RWPE1 (cell line): ENCODE data around the gene TTYH1.

Experiments
- CTCF ChIA-PET: fragments of 350-600 bp; sonication (Branson Sonifier 250); formaldehyde crosslinking; extraction: SDS; loops from one replicate; lab custom pipeline; 2021; lab: Yijun Ruan, JAX
- POLR2A ChIA-PET: fragments of 400-600 bp; formaldehyde crosslinking; extraction: SDS; loops from one replicate; lab custom pipeline; 2020; ENCODE audit warnings: antibody characterized with exemption; ENCODE audit not compliant: low non-redundant PET; lab: Yijun Ruan, JAX
- DNase-seq: peaks from one replicate; pipeline ENCODE4 v3.0.0; 2012; ENCODE audit warnings: low spot score
- H3K27ac ChIP-seq: fragments of 450-650 bp; 2 replicates; pipeline ENCODE4 v1.5.1; 2017
- TF ChIP-seq, protein P1 (sequence below): fragments of 450-650 bp; conservative IDR thresholded peaks from 2 replicates; pipeline ENCODE4 v1.5.1; 2017; ENCODE audit warnings: low read depth, mild to moderate bottlenecking

Gene TTYH1

DNA sequence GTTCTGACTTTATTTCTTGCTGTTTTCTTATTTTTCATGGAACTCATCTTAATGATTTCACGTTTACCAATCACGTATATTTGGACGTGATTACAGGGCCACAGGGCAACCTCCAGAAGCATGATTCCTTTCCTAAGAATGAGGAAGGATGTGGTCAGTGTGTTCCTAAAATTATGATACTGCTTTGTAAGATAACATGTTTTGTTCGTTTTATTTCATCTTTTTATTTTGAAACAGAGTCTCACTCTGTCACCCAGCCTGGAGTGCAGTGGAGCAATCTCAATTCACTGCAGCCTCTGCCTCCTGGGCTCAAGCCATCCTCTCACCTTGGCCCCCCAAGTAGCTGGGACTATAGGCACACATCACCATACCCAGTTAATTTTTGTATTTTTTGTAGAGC is 25.7 kb upstream of the TTYH1 start:
- no peak overlapping the region for H3K27ac ChIP-seq
- DNase-seq: no peak
- TF ChIP-seq, protein P1, sequence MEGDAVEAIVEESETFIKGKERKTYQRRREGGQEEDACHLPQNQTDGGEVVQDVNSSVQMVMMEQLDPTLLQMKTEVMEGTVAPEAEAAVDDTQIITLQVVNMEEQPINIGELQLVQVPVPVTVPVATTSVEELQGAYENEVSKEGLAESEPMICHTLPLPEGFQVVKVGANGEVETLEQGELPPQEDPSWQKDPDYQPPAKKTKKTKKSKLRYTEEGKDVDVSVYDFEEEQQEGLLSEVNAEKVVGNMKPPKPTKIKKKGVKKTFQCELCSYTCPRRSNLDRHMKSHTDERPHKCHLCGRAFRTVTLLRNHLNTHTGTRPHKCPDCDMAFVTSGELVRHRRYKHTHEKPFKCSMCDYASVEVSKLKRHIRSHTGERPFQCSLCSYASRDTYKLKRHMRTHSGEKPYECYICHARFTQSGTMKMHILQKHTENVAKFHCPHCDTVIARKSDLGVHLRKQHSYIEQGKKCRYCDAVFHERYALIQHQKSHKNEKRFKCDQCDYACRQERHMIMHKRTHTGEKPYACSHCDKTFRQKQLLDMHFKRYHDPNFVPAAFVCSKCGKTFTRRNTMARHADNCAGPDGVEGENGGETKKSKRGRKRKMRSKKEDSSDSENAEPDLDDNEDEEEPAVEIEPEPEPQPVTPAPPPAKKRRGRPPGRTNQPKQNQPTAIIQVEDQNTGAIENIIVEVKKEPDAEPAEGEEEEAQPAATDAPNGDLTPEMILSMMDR: no peak
- CTCF ChIA-PET: interaction anchor here (0.6 to 0.7 kb wide), 2 partner anchors 8 to 57 kb away, joined by 3 to 5 read pairs; no protein-coding TSS in a partner anchor
- POLR2A ChIA-PET: no interaction called here

- no peak overlapping the region for H3K27ac ChIP-seq
- DNase-seq: peak; percentile 33
- TF ChIP-seq, protein P1: peak; percentile 86
- CTCF ChIA-PET: interaction anchor here (0.5 to 1.6 kb wide), 12 partner anchors 8 to 660 kb away, joined by 3 to 7 read pairs (median 4); no protein-coding TSS in a partner anchor
- POLR2A ChIA-PET: no interaction called here
Measured at GRCh38 chr19:54390942-54391577, 24.2 kb upstream of the TTYH1 start.

GRCh38 chr19:54391589-54392061 is 23.6 kb upstream of the TTYH1 start:
- ChIA-PET CTCF (interaction anchor here (0.5 to 1.6 kb wide), 11 partner anchors 7 to 659 kb away, joined by 3 to 7 read pairs (median 5); no protein-coding TSS in a partner anchor), POLR2A (no interaction called here)
- TF ChIP-seq, protein P1: no peak
- no peak for DNase-seq
- no peak overlapping the region for H3K27ac ChIP-seq

DNA sequence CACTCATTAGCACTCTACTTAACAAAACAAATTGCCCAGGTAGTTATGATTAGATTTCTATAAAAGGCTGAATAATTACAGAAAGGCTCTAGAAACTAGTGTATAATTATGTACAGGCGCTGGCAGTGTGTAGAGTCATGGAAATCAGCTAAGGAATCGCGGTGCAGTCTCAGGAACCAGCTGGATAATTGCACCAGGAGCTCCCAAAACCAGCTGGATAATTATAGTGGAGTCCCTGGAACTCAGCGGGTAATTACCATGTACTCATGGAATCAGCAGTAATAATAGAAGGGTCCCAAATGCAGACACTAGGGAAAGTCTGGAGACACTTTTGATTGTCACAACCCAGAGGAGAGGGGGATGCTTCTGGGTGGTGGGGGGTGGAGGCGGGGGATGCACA is 23.2 kb upstream of the TTYH1 start:
- no peak for DNase-seq
- ChIA-PET POLR2A (no interaction called here), CTCF (interaction anchor here (0.6 to 1.6 kb wide), 5 partner anchors 11 to 358 kb away, joined by 3 to 7 read pairs (median 5); no protein-coding TSS in a partner anchor)
- TF ChIP-seq, protein P1: no peak
- H3K27ac ChIP-seq: no peak overlapping the region

- CTCF ChIA-PET: interaction anchor here (0.7 kb wide), 1 partner anchor 1157 kb away, joined by 3 read pairs; no protein-coding TSS in a partner anchor
- no peak overlapping the region for H3K27ac ChIP-seq
- no peak for DNase-seq
- TF ChIP-seq, protein P1: no peak
- POLR2A ChIA-PET: no interaction called here
Measured at GRCh38 chr19:54393381-54393780, 21.9 kb upstream of the TTYH1 start.

DNA sequence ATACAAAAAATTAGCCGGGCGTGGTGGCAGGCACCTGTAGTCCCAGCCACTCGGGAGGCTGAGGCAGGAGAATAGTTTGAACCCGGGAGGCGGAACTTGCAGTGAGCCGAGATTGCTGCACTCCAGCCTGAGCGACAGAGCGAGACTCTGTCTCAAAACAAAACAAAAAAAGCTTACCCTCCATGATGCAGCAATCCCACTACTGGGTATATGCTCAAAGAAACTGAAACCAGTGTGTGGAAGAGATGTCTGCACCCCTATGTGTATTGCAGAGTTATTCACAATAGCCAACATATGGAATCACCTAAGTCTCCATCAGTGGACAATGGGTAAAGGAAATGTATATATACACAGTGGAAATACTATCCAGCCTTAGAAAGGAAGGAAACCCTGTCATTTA is 19.6 kb upstream of the TTYH1 start:
- H3K27ac ChIP-seq: no peak overlapping the region
- ChIA-PET CTCF (no interaction called here), POLR2A (no interaction called here)
- DNase-seq: no peak
- TF ChIP-seq, protein P1: no peak
